GM12878 (cell line): ENCODE data around the gene LARGE1.

Experiments
- EZH2 ChIP-seq: IDR thresholded peaks from 2 replicates; pipeline ENCODE4 v1.6.1; 2012; ENCODE audit warnings: low read depth, mild to moderate bottlenecking, control low read depth, inconsistent platforms, low read length, borderline replicate concordance; ENCODE audit not compliant: control insufficient read depth
- YY1 ChIP-seq: IDR thresholded peaks from 2 replicates; pipeline ENCODE4 v1.6.1; 2011; ENCODE audit warnings: low read depth, mild to moderate bottlenecking, low read length

DNA sequence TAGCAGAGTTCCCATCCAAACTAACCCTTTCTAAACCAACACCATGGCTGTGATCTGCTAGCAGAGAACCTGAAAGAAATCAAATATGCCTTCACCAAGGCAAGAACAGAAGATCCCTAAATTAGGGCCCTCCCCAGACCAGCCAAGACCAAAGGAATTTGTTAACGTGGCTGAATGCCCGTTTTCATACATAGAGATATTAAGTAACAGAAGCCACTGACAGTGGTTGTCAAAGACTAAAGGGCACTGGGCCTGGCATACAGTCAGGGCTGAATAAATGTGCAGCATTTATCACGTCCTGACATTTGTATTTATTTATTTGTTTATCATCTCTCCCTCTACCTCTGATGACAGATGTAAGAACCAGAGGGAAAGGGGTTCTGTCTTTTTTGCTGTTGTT, 271.8 kb downstream of the LARGE1 start:
- TF ChIP-seq YY1: no peak
- TF ChIP-seq EZH2: no peak
